BJ (cell line): Measurements from ENCODE around the gene FARP1. TPM values are rescaled to one million over a fixed set of nuclear protein-coding genes. Genes with fewer than 3 reads are reported as not detected.
A peak's percentile ranks its signal among the peaks of the same experiment; 100 is the strongest.

Experiments used
- CTCF ChIA-PET: fragments of 350-600 bp; formaldehyde crosslinking; extraction: SDS; loops from one replicate; lab custom pipeline; 2021; ENCODE audit warnings: antibody characterized with exemption, inconsistent platforms; lab: Yijun Ruan, JAX
- POLR2A ChIA-PET: fragments of 300-600 bp; sonication (Branson Sonifier 250); formaldehyde crosslinking; extraction: SDS; loops from one replicate; lab custom pipeline; 2021; ENCODE audit warnings: antibody characterized with exemption; lab: Charles Lee
- DNase-seq: peaks from one replicate; pipeline ENCODE4 v3.0.0-alpha.2; 2011; ENCODE audit warnings: low read depth
- H3K27me3 ChIP-seq: 2 replicates; pipeline ENCODE4 v1.6.0; 2011; ENCODE audit warnings: low read length; ENCODE audit not compliant: control insufficient read depth, insufficient read depth
- H3K36me3 ChIP-seq: 2 replicates; pipeline ENCODE4 v1.5.1; 2011; ENCODE audit warnings: low read length; ENCODE audit not compliant: control insufficient read depth, insufficient read depth
- H3K4me3 ChIP-seq: 2 replicates; pipeline ENCODE4 v1.5.1; 2011; ENCODE audit warnings: low read depth, mild to moderate bottlenecking, control low read depth, low read length
- polyA plus RNA-seq: library from polyadenylated mRNA; depleted of rRNA; stranded (reverse); fragments of >200 nt; gene quantifications from 2 replicates; pipeline ENCODE4 v1.2.3, GENCODE V29; 2011
- TF ChIP-seq, protein P1 (sequence below): IDR thresholded peaks from 2 replicates; pipeline ENCODE4 v1.5.1; 2011; ENCODE audit warnings: low read depth, mild to moderate bottlenecking, control low read depth, inconsistent platforms, low read length, moderate library complexity; ENCODE audit not compliant: insufficient read depth

Gene FARP1
- polyA plus RNA-seq, 1 experiment = 64.0 TPM

GRCh38 chr13:98216135-98216565 lies 73.3 kb downstream of the FARP1 start:
- no peak overlapping the region for H3K4me3 ChIP-seq
- CTCF ChIA-PET = interaction anchor here (0.7 to 1.0 kb wide), 3 partner anchors 8 to 184 kb away, joined by 3 read pairs; no protein-coding TSS in a partner anchor

GRCh38 chr13:98216711-98217285 lies 73.9 kb downstream of the FARP1 start:
- TF ChIP-seq, protein P1, sequence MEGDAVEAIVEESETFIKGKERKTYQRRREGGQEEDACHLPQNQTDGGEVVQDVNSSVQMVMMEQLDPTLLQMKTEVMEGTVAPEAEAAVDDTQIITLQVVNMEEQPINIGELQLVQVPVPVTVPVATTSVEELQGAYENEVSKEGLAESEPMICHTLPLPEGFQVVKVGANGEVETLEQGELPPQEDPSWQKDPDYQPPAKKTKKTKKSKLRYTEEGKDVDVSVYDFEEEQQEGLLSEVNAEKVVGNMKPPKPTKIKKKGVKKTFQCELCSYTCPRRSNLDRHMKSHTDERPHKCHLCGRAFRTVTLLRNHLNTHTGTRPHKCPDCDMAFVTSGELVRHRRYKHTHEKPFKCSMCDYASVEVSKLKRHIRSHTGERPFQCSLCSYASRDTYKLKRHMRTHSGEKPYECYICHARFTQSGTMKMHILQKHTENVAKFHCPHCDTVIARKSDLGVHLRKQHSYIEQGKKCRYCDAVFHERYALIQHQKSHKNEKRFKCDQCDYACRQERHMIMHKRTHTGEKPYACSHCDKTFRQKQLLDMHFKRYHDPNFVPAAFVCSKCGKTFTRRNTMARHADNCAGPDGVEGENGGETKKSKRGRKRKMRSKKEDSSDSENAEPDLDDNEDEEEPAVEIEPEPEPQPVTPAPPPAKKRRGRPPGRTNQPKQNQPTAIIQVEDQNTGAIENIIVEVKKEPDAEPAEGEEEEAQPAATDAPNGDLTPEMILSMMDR = no peak
- DNase-seq = no peak
- no peaks in the 10 kb centered on the region for H3K27me3 ChIP-seq
- ChIA-PET CTCF (interaction anchor here (1.0 kb wide), 1 partner anchor 66 kb away, joined by 3 read pairs; no protein-coding TSS in a partner anchor), POLR2A (no interaction called here)
- no peak overlapping the region for H3K4me3 ChIP-seq
- peaks cover 5% of the 10 kb centered on the region for H3K36me3 ChIP-seq

More at GRCh38 chr13:98216135-98216565, 73.3 kb downstream of the FARP1 start:
- Histone ChIP-seq H3K27me3 (no peaks in the 10 kb centered on the region), H3K36me3 (peaks cover 5% of the 10 kb centered on the region)
- TF ChIP-seq, protein P1 = no peak
- POLR2A ChIA-PET = no interaction called here
- peak; percentile 80 for DNase-seq

GRCh38 chr13:98217597-98217996 lies 74.7 kb downstream of the FARP1 start:
- ChIA-PET POLR2A (no interaction called here), CTCF (interaction anchor here (0.9 kb wide), 1 partner anchor 10 kb away, joined by 4 read pairs; no protein-coding TSS in a partner anchor)
- no peak for DNase-seq
- peaks cover 5% of the 10 kb centered on the region for H3K36me3 ChIP-seq
- no peak overlapping the region for H3K4me3 ChIP-seq
- H3K27me3 ChIP-seq = no peaks in the 10 kb centered on the region
- TF ChIP-seq, protein P1 = no peak

GRCh38 chr13:98219685-98220084 lies 76.8 kb downstream of the FARP1 start:
- ChIA-PET CTCF (interaction anchor here (1.2 kb wide), 1 partner anchor 17 kb away, joined by 3 read pairs; no protein-coding TSS in a partner anchor), POLR2A (interaction anchor here (0.6 kb wide), 1 partner anchor 12 kb away, joined by 3 read pairs; no protein-coding TSS in a partner anchor)
- TF ChIP-seq, protein P1 = no peak
- Histone ChIP-seq H3K36me3 (0 out of 2 replicates have a peak, but pooled peaks cover 2% of the 10 kb centered on the region), H3K4me3 (no peak overlapping the region), H3K27me3 (no peaks in the 10 kb centered on the region)
- no peak for DNase-seq

- TF ChIP-seq, protein P1 = no peak
- POLR2A ChIA-PET = no interaction called here
- Histone ChIP-seq H3K4me3 (no peak overlapping the region), H3K36me3 (peaks cover 2% of the 10 kb centered on the region), H3K27me3 (no peaks in the 10 kb centered on the region)
- DNase-seq = no peak
- CTCF ChIA-PET = no interaction called here
Measured at GRCh38 chr13:98220271-98220791, 77.4 kb downstream of the FARP1 start.
